Esophagus muscularis mucosa (tissue), 3 donors: ENCODE measurements around the gene MED26.

ENCODE experiments used
- EP300 ChIP-seq: sonication (generic); formaldehyde crosslinking; IDR thresholded peaks from one replicate; pipeline ENCODE4 v1.6.1; 2017; ENCODE audit warnings: antibody characterized with exemption
- TF ChIP-seq, protein P1 (sequence below), 3 experiments: fragments of 200-600 bp in 2 of 3; fragments of 450-650 bp in 1 of 3; sonication (generic) in 2 of 3; IDR thresholded peaks; one replicate each; pipeline ENCODE4 v1.5.1; 2017 to 2019; ENCODE audit warnings: antibody characterized with exemption in 3 of 3, mild to moderate bottlenecking in 2 of 3, moderate library complexity in 1 of 3

DNA sequence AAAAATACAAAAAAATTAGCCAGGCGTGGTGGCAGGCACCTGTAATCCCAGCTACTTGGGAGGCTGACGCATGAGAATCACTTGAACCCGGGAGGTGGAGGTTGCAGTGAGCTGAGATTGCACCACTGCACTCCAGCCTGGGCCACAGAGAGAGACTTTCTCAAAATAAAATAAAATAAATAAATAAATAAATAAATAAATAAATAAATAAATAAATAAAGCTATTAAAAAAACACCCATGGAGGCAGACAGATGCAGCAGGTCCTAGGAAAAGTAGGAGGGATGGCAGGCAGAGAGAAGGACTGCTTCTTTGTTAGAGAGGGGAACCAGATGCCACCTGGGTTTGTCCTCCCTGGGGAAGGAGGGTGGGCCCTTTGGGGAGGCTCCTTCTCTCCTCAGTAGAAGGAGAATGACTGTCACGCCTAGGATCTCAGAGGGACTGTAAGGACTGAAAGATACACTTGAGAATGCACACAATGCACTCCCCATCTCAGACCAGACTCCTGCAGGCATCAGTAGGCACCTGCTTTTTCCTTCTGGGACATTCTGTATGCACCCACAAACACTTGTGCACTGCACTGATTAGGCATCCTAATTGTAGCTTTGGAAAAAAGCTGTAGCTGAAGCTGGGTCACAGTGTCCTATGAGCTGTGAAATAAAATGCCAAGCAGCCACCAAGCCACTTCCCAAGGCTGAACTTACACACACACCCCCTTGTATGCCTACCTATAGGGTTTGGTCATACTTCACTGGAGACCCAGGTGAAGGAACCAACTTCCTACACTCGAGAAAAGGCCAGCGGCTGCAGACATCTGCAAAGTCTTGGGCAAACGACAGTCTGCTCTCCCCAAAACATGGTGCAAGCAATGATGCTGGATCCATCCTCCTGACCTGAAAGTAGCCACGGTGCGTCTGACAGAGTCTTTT lies 36.9 kb downstream of the MED26 start:
- TF ChIP-seq EP300 = no peak
- TF ChIP-seq, protein P1, sequence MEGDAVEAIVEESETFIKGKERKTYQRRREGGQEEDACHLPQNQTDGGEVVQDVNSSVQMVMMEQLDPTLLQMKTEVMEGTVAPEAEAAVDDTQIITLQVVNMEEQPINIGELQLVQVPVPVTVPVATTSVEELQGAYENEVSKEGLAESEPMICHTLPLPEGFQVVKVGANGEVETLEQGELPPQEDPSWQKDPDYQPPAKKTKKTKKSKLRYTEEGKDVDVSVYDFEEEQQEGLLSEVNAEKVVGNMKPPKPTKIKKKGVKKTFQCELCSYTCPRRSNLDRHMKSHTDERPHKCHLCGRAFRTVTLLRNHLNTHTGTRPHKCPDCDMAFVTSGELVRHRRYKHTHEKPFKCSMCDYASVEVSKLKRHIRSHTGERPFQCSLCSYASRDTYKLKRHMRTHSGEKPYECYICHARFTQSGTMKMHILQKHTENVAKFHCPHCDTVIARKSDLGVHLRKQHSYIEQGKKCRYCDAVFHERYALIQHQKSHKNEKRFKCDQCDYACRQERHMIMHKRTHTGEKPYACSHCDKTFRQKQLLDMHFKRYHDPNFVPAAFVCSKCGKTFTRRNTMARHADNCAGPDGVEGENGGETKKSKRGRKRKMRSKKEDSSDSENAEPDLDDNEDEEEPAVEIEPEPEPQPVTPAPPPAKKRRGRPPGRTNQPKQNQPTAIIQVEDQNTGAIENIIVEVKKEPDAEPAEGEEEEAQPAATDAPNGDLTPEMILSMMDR (IDR thresholded peaks at IDR 0.05) = no peak
